Left ventricle myocardium inferior (tissue), 1 donor: ENCODE measurements around the gene TMEM167B. TPM values are rescaled to one million over a fixed set of nuclear protein-coding genes. Genes with fewer than 3 reads are reported as not detected.

ENCODE experiments used
- DNase-seq: peaks from one replicate; pipeline ENCODE4 v3.0.0-alpha.2; 2020
- H3K27ac ChIP-seq: fragments of 200-600 bp; replicated peaks from 2 replicates; pipeline ENCODE4 v1.8.0; 2021
- H3K27me3 ChIP-seq: fragments of 200-600 bp; 2 replicates; pipeline ENCODE4 v1.8.0; 2021; ENCODE audit warnings: low read depth
- H3K36me3 ChIP-seq: fragments of 200-600 bp; 2 replicates; pipeline ENCODE4 v1.8.0; 2021
- H3K4me1 ChIP-seq: fragments of 200-600 bp; 2 replicates; pipeline ENCODE4 v1.8.0; 2021
- H3K4me3 ChIP-seq: fragments of 200-600 bp; 2 replicates; pipeline ENCODE4 v1.8.0; 2021; ENCODE audit warnings: mild to moderate bottlenecking, moderate library complexity
- H3K9me3 ChIP-seq: fragments of 200-600 bp; replicated peaks from 2 replicates; pipeline ENCODE4 v1.8.0; 2021
- intact Hi-C: fragments of 100-400 bp; cut with micrococcal nuclease; formaldehyde crosslinking; loops from one replicate; pipeline ENCODE4 v1.11.0; 2022
- total RNA-seq: library from RNA; stranded (reverse); fragmentation: NEBNext Ultra II Directional; extraction: Animal tissue kit (Norgen Biotek cat#: 25700); gene quantifications from one replicate; pipeline ENCODE4 v1.2.1, GENCODE V29; 2021
- TF ChIP-seq, protein P1 (sequence below): fragments of 200-600 bp; IDR thresholded peaks from 2 replicates; pipeline ENCODE4 v1.8.0; 2021; ENCODE audit warnings: antibody characterized with exemption, mild to moderate bottlenecking, borderline replicate concordance
- donor health status: DM: no; HTN: yes; CAD: no; lungs with severe emphysema.

Gene TMEM167B
- total RNA-seq, 1 donor from 2014 or later = 30.3 TPM

DNA sequence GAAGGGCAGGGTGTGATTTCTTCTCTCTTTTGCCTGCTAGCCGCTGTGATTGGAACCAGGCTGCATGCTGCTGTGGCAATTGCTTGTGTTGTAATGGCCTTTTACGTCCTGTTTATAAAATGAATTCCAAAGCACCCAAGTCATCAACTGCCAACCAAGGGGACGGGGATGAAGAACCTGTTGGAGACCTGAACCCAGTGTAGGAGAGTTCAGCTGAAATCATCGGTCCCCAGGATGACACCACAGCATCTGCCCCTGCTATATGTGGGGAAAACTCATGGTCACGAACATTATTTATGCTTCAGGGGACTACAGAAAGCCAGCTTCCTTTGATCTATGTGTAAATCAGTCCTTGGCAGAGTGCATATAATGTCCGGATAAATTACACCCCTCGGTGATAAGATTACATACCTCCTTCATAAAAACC lies 3.8 kb downstream of the TMEM167B start:
- intact Hi-C loops = no loop called here
- Histone ChIP-seq H3K36me3 (peaks cover 21% of the 10 kb centered on the region), H3K9me3 (no peaks in the 10 kb centered on the region), H3K4me1 (peaks cover 73% of the 10 kb centered on the region), H3K27ac (peak overlapping the region; percentile 98), H3K4me3 (peak overlapping the region; percentile 2), H3K27me3 (no peaks in the 10 kb centered on the region)
- TF ChIP-seq, protein P1, sequence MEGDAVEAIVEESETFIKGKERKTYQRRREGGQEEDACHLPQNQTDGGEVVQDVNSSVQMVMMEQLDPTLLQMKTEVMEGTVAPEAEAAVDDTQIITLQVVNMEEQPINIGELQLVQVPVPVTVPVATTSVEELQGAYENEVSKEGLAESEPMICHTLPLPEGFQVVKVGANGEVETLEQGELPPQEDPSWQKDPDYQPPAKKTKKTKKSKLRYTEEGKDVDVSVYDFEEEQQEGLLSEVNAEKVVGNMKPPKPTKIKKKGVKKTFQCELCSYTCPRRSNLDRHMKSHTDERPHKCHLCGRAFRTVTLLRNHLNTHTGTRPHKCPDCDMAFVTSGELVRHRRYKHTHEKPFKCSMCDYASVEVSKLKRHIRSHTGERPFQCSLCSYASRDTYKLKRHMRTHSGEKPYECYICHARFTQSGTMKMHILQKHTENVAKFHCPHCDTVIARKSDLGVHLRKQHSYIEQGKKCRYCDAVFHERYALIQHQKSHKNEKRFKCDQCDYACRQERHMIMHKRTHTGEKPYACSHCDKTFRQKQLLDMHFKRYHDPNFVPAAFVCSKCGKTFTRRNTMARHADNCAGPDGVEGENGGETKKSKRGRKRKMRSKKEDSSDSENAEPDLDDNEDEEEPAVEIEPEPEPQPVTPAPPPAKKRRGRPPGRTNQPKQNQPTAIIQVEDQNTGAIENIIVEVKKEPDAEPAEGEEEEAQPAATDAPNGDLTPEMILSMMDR = no peak
- DNase-seq = no peak

DNA sequence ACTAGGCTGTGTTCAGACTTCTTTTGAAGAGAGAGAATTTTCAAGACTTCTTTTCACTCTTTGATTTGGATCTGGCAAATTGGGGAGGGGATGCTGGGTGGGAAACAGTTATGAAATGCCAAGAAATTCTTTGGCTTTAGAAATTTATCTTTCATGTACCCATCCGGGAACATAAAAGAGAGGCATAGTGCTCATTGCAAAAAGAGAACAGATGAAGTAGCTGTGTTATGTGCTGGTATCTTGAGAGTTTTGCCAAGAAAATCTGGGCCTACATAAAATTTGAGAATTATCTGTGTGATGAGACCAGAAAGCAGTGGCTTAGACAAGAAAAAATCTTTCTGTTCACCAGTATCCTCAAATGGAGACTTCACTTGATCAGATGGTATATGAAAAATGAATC lies 4.3 kb downstream of the TMEM167B start:
- intact Hi-C loops = no loop called here
- no peak for DNase-seq
- H3K4me1 ChIP-seq = peaks cover 72% of the 10 kb centered on the region

DNA sequence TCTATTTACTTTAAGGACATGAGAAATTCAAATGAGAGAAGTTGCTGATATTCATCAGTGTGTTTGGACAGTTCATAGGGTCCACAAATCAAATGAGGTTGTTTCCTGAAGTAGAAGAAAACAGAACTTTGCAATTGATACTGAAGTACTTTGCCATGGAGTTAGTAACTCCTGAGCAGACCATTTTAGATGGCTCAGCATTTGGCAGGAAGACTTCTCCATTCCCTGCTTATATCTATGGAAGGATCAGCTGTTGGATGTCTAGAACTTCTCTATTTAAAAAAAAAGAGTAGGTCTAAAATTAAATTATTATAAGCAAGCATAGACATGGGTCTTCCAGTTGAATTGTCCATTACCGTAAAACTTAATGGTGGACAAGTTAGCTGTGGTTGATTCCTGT lies 5.1 kb downstream of the TMEM167B start:
- H3K27ac ChIP-seq = peak overlapping the region; percentile 22
- intact Hi-C loops = no loop called here
- TF ChIP-seq, protein P1 = no peak

More for the DNA sequence above, 4.3 kb downstream of the TMEM167B start:
- no peak overlapping the region for H3K4me3 ChIP-seq
- peak overlapping the region; percentile 98 for H3K27ac ChIP-seq
- no peaks in the 10 kb centered on the region for H3K9me3 ChIP-seq
- TF ChIP-seq, protein P1 = no peak
- peaks cover 21% of the 10 kb centered on the region for H3K36me3 ChIP-seq
- H3K27me3 ChIP-seq = no peaks in the 10 kb centered on the region

DNA sequence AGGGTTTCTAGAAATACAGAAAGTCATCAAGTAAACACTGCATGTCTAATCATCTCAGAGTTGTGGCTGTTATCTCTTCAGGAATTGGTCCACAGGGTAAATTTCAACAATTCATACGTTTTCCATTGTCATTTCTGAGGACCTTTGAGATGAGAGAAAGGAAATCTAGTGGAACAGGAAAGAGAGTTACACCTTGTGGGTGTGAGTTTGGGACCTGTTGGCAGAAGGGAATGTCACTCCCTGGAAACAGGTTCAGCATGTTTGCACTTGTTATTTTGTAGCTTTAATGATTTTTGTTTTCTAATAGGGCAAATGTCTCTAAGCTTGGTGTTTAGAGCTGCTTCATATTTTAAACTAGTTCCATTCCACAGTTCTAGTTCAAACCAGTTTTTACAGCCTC lies 5.6 kb downstream of the TMEM167B start:
- DNase-seq = no peak
- H3K27me3 ChIP-seq = no peaks in the 10 kb centered on the region
- H3K4me1 ChIP-seq = peaks cover 72% of the 10 kb centered on the region
- H3K36me3 ChIP-seq = peaks cover 21% of the 10 kb centered on the region
- TF ChIP-seq, protein P1 = no peak
- H3K27ac ChIP-seq = peak overlapping the region; percentile 22
- H3K4me3 ChIP-seq = no peak overlapping the region
- H3K9me3 ChIP-seq = no peaks in the 10 kb centered on the region
- intact Hi-C loops = no loop called here

More for the DNA sequence above, 5.1 kb downstream of the TMEM167B start:
- no peak for DNase-seq
- no peak overlapping the region for H3K4me3 ChIP-seq
- H3K4me1 ChIP-seq = peaks cover 72% of the 10 kb centered on the region
- no peaks in the 10 kb centered on the region for H3K9me3 ChIP-seq
- peaks cover 21% of the 10 kb centered on the region for H3K36me3 ChIP-seq
- H3K27me3 ChIP-seq = no peaks in the 10 kb centered on the region

DNA sequence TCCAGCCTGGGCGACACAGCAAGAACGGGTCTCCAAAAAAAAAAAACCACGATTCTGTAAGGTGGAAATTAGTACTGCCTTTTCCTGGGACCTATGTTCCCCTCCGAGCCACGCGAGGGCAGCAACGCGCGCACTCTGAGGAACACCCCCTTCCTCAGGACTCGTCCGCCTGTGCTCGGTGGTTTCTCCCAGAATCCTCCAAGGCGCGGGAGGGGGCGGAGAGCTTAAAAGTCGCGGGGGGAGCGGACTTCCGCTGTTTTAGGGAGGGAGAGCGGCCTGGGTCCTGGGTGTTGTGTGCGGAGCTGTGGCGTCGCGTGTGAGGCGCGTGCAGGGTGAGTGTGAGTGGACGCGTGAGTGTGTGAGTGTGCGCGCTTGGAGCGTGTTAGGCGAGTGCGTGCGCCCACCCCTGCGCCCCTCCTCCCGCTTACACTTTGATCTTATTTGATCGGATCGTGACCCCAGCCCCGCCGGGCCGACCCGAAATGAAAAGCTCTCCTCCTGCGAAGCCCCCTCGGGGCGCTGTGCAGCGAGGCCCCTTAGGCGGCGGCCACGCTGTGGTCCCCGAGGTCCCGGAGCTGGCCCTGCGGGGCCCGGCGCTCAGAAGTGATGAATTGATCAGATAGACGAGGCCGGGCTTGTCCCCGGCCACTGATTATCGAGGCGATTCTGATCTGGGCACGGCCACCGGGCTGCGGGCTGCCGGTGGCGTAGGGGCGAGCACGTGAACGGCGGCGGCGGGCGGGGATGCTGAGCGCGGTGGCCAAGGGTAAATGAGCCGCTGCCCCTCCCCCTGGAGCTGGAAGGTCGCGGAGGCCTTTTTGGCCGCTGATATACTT lies 9.6 kb downstream of the TMEM167B start:
- Histone ChIP-seq H3K27ac (peak overlapping the region; percentile 96), H3K27me3 (no peaks in the 10 kb centered on the region), H3K4me3 (peak overlapping the region; percentile 80), H3K4me1 (peaks cover 40% of the 10 kb centered on the region), H3K9me3 (no peaks in the 10 kb centered on the region), H3K36me3 (no peaks in the 10 kb centered on the region)
- peak; percentile 96 for DNase-seq
- TF ChIP-seq, protein P1 = peak; percentile 92
- intact Hi-C loops = no loop called here
